ENCODE results near the gene C2CD4A. TPM values are rescaled to one million over a fixed set of nuclear protein-coding genes. Genes with fewer than 3 reads are reported as not detected.

The C2CD4A gene
- total RNA-seq, 1 experiment from 2014 or later = not detected

DNA sequence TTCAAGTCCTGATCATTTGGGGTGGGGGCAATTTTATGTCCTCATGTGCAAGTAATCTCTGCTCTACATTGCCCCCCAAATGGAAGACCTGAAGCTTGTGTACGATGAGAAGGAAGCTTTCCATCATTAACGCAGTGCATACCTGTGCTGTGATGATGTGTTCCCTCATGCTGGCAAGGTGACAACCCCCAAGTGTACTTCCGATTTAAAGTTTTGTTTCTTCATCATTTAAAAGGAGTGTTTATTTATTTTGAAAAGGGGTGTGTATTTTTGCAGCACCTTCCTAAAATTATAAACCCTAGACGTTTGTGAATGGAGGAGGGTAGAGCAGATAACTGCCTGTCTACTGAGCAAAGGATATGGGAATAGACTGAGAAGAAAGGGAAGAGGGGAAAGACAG lies 45.3 kb downstream of the C2CD4A start:
- ChIA-PET POLR2A (no interaction called here), RAD21 (ENCODE audit: low non-redundant PET in 1 of 2, low total read pairs in 2 of 2, uncharacterized antibody in 2 of 2, unreplicated experiment in 2 of 2) (no interaction called here), CTCF (interaction anchor here (0.8 kb wide), 1 partner anchor 14 kb away, joined by 4 read pairs; no protein-coding TSS in a partner anchor)
- Histone ChIP-seq H3K27ac (ENCODE audit: low read depth, low read length) (no peak overlapping the region), H3K36me3 (ENCODE audit: control insufficient read depth in 1 of 2, insufficient read depth in 2 of 2, low read length in 2 of 2) (no peaks in the 10 kb centered on the region), H3K79me2 (ENCODE audit: insufficient read depth, low read length) (no peaks in the 10 kb centered on the region), H3K27me3 (ENCODE audit: insufficient read depth, low read length) (no peaks in the 10 kb centered on the region), H3K9me3 (ENCODE audit: control insufficient read depth in 1 of 2, insufficient read depth in 1 of 2, low read depth in 1 of 2, low read length in 2 of 2) (no peaks in the 10 kb centered on the region), H4K20me1 (ENCODE audit: insufficient read depth) (no peaks in the 10 kb centered on the region), H3K4me2 (ENCODE audit: low read length) (no peak overlapping the region), H3K9ac (ENCODE audit: low read length) (no peak overlapping the region), H3K9me2 (ENCODE audit: insufficient read depth) (no peaks in the 10 kb centered on the region), H3K4me1 (ENCODE audit: control insufficient read depth in 1 of 2, insufficient read depth in 2 of 2, low read length in 2 of 2) (peaks cover 0 to 13% of the 10 kb centered on the region in 2 experiments; a peak in 3 of 4 replicates), H2AFZ (ENCODE audit: low read depth, low read length, poor library complexity, severe bottlenecking) (no peak overlapping the region), H3K4me3 (replicated peaks in 1 of 2; ENCODE audit: low read depth in 1 of 2, low read length in 2 of 2) (no peak overlapping the region)
- ATAC-seq (no peak), DNase-seq (ENCODE audit: low read depth, low spot score) (no peak)
- TF ChIP-seq, protein P1, sequence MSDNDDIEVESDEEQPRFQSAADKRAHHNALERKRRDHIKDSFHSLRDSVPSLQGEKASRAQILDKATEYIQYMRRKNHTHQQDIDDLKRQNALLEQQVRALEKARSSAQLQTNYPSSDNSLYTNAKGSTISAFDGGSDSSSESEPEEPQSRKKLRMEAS (IDR thresholded peaks at IDR 0.05) = no peak
- TF ChIP-seq JUND (IDR thresholded peaks at IDR 0.05) = no peak
- TF ChIP-seq, protein P2, sequence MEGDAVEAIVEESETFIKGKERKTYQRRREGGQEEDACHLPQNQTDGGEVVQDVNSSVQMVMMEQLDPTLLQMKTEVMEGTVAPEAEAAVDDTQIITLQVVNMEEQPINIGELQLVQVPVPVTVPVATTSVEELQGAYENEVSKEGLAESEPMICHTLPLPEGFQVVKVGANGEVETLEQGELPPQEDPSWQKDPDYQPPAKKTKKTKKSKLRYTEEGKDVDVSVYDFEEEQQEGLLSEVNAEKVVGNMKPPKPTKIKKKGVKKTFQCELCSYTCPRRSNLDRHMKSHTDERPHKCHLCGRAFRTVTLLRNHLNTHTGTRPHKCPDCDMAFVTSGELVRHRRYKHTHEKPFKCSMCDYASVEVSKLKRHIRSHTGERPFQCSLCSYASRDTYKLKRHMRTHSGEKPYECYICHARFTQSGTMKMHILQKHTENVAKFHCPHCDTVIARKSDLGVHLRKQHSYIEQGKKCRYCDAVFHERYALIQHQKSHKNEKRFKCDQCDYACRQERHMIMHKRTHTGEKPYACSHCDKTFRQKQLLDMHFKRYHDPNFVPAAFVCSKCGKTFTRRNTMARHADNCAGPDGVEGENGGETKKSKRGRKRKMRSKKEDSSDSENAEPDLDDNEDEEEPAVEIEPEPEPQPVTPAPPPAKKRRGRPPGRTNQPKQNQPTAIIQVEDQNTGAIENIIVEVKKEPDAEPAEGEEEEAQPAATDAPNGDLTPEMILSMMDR (IDR thresholded peaks at IDR 0.05 in 2 of 3, conservative IDR thresholded peaks at IDR 0.05 in 1 of 3; ENCODE audit: borderline replicate concordance in 1 of 3, insufficient read depth in 1 of 3, low read depth in 2 of 3, low read length in 2 of 3) = no peak
- no TSS peak for BruUV-seq (replicated peaks)
- intact Hi-C loops (cut with micrococcal nuclease) = no loop called here

DNA sequence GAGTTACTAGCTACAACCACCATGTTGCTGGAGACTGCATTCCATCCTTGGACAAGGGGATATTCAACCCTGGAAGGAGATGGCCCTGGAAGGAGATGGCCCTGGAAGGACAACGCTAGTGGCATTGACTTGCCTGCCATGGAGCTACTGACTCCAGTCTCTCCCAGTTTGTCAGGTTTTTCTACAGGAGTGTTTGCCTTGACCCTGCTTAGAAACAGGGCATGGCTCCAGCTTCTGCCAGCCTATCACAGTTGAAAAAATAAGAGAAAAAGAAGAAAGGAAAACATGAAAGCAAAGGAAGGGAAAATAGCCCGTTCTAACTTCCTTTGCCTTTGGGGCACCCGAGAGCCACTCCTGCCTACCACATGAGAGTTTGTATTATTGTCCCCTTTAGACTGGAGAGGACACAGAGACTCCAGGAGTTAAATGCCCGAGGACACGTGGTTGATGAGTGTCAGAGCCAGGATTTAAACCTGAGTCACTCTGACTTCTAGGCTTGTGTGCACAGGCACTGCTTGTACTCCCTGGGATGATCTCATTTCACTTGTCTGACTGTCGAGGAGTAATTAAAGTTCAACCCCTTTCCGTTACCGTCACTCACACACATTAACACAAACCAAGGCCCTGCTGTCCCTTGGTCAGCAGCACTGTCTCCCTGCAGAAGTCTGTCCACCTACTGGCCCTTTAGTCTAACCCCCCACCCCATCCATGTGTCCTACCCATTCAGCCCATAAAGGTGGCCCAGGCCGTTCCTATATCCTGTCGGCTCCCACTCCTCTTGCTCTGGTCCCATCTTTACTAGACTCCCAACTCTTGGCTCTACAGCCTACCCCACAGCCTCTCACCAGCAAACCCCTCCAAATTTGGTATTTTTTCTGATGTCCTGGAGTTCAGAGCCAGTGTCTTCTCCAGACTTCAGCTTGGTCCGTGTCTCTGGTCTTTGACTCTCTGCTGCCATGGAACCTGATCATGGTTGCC lies 46.1 kb downstream of the C2CD4A start:
- intact Hi-C loops (cut with micrococcal nuclease) = no loop called here
- no peak for DNase-seq (ENCODE audit: low read depth, low spot score)
- RAD21 ChIA-PET (ENCODE audit: low non-redundant PET in 1 of 2, low total read pairs in 2 of 2, uncharacterized antibody in 2 of 2, unreplicated experiment in 2 of 2) = no interaction called here

More for the DNA sequence above, 46.1 kb downstream of the C2CD4A start:
- no TSS peak for BruUV-seq (replicated peaks)
- Histone ChIP-seq H3K9ac (ENCODE audit: low read length) (no peak overlapping the region), H3K4me1 (ENCODE audit: control insufficient read depth in 1 of 2, insufficient read depth in 2 of 2, low read length in 2 of 2) (peaks cover 0 to 13% of the 10 kb centered on the region in 2 experiments; a peak in 3 of 4 replicates), H3K9me2 (ENCODE audit: insufficient read depth) (no peaks in the 10 kb centered on the region), H3K36me3 (ENCODE audit: control insufficient read depth in 1 of 2, insufficient read depth in 2 of 2, low read length in 2 of 2) (no peaks in the 10 kb centered on the region), H3K9me3 (ENCODE audit: control insufficient read depth in 1 of 2, insufficient read depth in 1 of 2, low read depth in 1 of 2, low read length in 2 of 2) (no peaks in the 10 kb centered on the region), H3K27ac (ENCODE audit: low read depth, low read length) (no peak overlapping the region), H3K4me2 (ENCODE audit: low read length) (no peak overlapping the region), H3K4me3 (replicated peaks in 1 of 2; ENCODE audit: low read depth in 1 of 2, low read length in 2 of 2) (no peak overlapping the region), H3K27me3 (ENCODE audit: insufficient read depth, low read length) (no peaks in the 10 kb centered on the region), H2AFZ (ENCODE audit: low read depth, low read length, poor library complexity, severe bottlenecking) (no peak overlapping the region), H4K20me1 (ENCODE audit: insufficient read depth) (no peaks in the 10 kb centered on the region), H3K79me2 (ENCODE audit: insufficient read depth, low read length) (no peaks in the 10 kb centered on the region)
- TF ChIP-seq POLR2AphosphoS5 (IDR thresholded peaks at IDR 0.05; ENCODE audit: low read depth, low read length) (no peak), TCF7L2 (IDR thresholded peaks at IDR 0.05; ENCODE audit: borderline replicate concordance, extremely low read depth, insufficient read depth, insufficient read length) (no peak), CEBPB (IDR thresholded peaks at IDR 0.05; ENCODE audit: low read depth) (no peak), SP1 (IDR thresholded peaks at IDR 0.05; ENCODE audit: low read depth) (no peak), EGR1 (IDR thresholded peaks at IDR 0.05; ENCODE audit: low read depth) (no peak), ZFX (IDR thresholded peaks at IDR 0.05) (no peak), ZNF274 (IDR thresholded peaks at IDR 0.05; ENCODE audit: low read depth, low read length) (no peak)
- TF ChIP-seq, protein P1 (IDR thresholded peaks at IDR 0.05) = no peak
- ATAC-seq = no peak
- ChIA-PET CTCF (interaction anchor here (0.8 kb wide), 1 partner anchor 13 kb away, joined by 4 read pairs; no protein-coding TSS in a partner anchor), POLR2A (no interaction called here)
